ENCODE results near the gene SLC9A9.

GRCh38 chr3:143888166-143888565, 39.9 kb upstream of the SLC9A9 start:
- TF ChIP-seq CTCF (optimal IDR thresholded peaks at IDR 0.05 in 1 of 3, IDR thresholded peaks at IDR 0.05 in 1 of 3, conservative IDR thresholded peaks at IDR 0.05 in 1 of 3; ENCODE audit: extremely low read depth in 1 of 3, insufficient read depth in 2 of 3, low read length in 3 of 3): no peak
- no peak for TF ChIP-seq EZH2 (IDR thresholded peaks at IDR 0.05; ENCODE audit: low read length)

Data from keratinocyte (primary cell).